K562 (cell line): ENCODE results near the gene KIF17. TPM values are rescaled to one million over a fixed set of nuclear protein-coding genes. Genes with fewer than 3 reads are reported as not detected.
A peak's percentile ranks its signal among the peaks of the same experiment; 100 is the strongest.

ENCODE experiments used
- CHD1 ChIP-seq: fragments of 200-600 bp; sonication (generic); IDR thresholded peaks from one replicate; pipeline ENCODE4 v1.6.1; 2012; ENCODE audit warnings: mild to moderate bottlenecking, moderate library complexity, low read length, inconsistent platforms
- CHD2 ChIP-seq: IDR thresholded peaks from 2 replicates; pipeline ENCODE4 v1.6.1; 2011; ENCODE audit warnings: low read depth, low read length
- FOXA1 ChIP-seq: fragments of 450-650 bp; IDR thresholded peaks from 2 replicates; pipeline ENCODE4 v1.6.1; 2016; ENCODE audit warnings: mild to moderate bottlenecking, borderline replicate concordance
- HDAC8 ChIP-seq: fragments of 450-650 bp; IDR thresholded peaks from 2 replicates; pipeline ENCODE4 v1.6.1; 2016; ENCODE audit warnings: mild to moderate bottlenecking, missing genetic modification characterization, moderate library complexity, missing compliant biosample characterization
- HDGF ChIP-seq: fragments of 450-650 bp; IDR thresholded peaks from 2 replicates; pipeline ENCODE4 v1.6.1; 2016
- KLF1 ChIP-seq: fragments of 450-650 bp; IDR thresholded peaks from 2 replicates; pipeline ENCODE4 v1.6.1; 2016; ENCODE audit warnings: missing genetic modification characterization, missing compliant biosample characterization
- NR2C1 ChIP-seq, 2 experiments: fragments of 450-650 bp; IDR thresholded peaks; 2 replicates each; pipeline ENCODE4 v1.6.1; 2017; ENCODE audit warnings: mild to moderate bottlenecking in 2 of 2, antibody characterized with exemption in 1 of 2, inconsistent platforms in 1 of 2, missing compliant biosample characterization in 1 of 2, missing genetic modification characterization in 1 of 2
- RBFOX2 ChIP-seq: fragments of 200-400 bp; formaldehyde crosslinking; IDR thresholded peaks from 2 replicates; pipeline ENCODE4 v1.6.1; 2017; ENCODE audit warnings: low read depth, mild to moderate bottlenecking, low read length, moderate library complexity
- SMARCA4 ChIP-seq: fragments of 450-650 bp; IDR thresholded peaks from 2 replicates; pipeline ENCODE4 v1.6.1; 2016
- SMARCE1 ChIP-seq: fragments of 450-650 bp; IDR thresholded peaks from 2 replicates; pipeline ENCODE4 v1.7.1; 2016; ENCODE audit warnings: mild to moderate bottlenecking
- SP1 ChIP-seq: sonication (generic); formaldehyde crosslinking; IDR thresholded peaks from 2 replicates; pipeline ENCODE4 v1.8.1; 2022; ENCODE audit warnings: mild to moderate bottlenecking, missing genetic modification reagents
- ZNF175 ChIP-seq: fragments of 200-800 bp; sonication (Bioruptor generic); IDR thresholded peaks from 2 replicates; pipeline ENCODE4 v1.6.1; 2016; ENCODE audit warnings: low read depth, mild to moderate bottlenecking, missing genetic modification characterization, missing compliant biosample characterization
- ZNF354B ChIP-seq: fragments of 250-450 bp; sonication (Bioruptor Pico); IDR thresholded peaks from 2 replicates; pipeline ENCODE4 v1.4.0; 2020
- polyA plus RNA-seq, 8 experiments: library from polyadenylated mRNA; depleted of rRNA in 4 of 8; stranded (reverse) in 5 of 8; unstranded in 3 of 8; fragments of >200 nt; fragmentation: Nextera tagmentation in 2 of 8; fragmentation: Illumina TruSeq in 1 of 8; extraction: Ambion mirVana in 2 of 8; extraction: Trizol in 1 of 8; gene quantifications; 2 replicates each; pipeline versions ENCODE4 v1.2.1 to v1.2.3, GENCODE V29; 2011 to 2014; ENCODE audit warnings: inconsistent platforms in 1 of 8, missing spikeins in 1 of 8
- total RNA-seq, 7 experiments: library from RNA; depleted of rRNA in 6 of 7; stranded (reverse); fragments of >200 nt in 6 of 7; fragmentation: Illumina TruSeq in 2 of 7; extraction: Trizol in 2 of 7; gene quantifications; 2 replicates each; pipeline versions ENCODE4 v1.2.1 to v1.2.3, GENCODE V29; 2011 to 2021; ENCODE audit warnings: low replicate concordance in 1 of 7
- TF ChIP-seq, protein P1 (sequence below): sonication (generic); formaldehyde crosslinking; IDR thresholded peaks from 2 replicates; pipeline ENCODE4 v1.8.0; 2022; ENCODE audit warnings: missing genetic modification reagents, mild to moderate bottlenecking, moderate library complexity, borderline replicate concordance
- TF ChIP-seq, protein P2 (sequence below): sonication (generic); formaldehyde crosslinking; IDR thresholded peaks from 2 replicates; pipeline ENCODE4 v1.8.1; 2023; ENCODE audit warnings: mild to moderate bottlenecking, missing genetic modification reagents
- TF ChIP-seq, protein P3 (sequence below): sonication (generic); formaldehyde crosslinking; IDR thresholded peaks from 2 replicates; pipeline ENCODE4 v1.8.1; 2023; ENCODE audit warnings: mild to moderate bottlenecking, missing genetic modification reagents
- TF ChIP-seq, protein P4 (sequence below): fragments of 250-450 bp; sonication (Bioruptor Pico); IDR thresholded peaks from 2 replicates; pipeline ENCODE4 v1.9.0; 2021; ENCODE audit warnings: mild to moderate bottlenecking
- TF ChIP-seq, protein P5 (sequence below), 2 experiments: fragments of 450-650 bp; IDR thresholded peaks; 2 replicates each; pipeline ENCODE4 v1.6.1; 2016
- TF ChIP-seq, protein P6 (sequence below), 3 experiments: fragments of 200-800 bp in 1 of 3; sonication (Bioruptor generic) in 1 of 3; sonication (generic) in 1 of 3; formaldehyde crosslinking in 1 of 3; IDR thresholded peaks; 2 replicates each; pipeline versions ENCODE4 v1.6.1 to v1.8.0; 2016 to 2022; ENCODE audit warnings: mild to moderate bottlenecking in 2 of 3, missing compliant biosample characterization in 2 of 3, missing genetic modification characterization in 2 of 3, missing genetic modification reagents in 1 of 3

Gene KIF17
- total and polyA plus RNA-seq, 9 of the 15 experiments (the other 6 are each of a cell fraction or from before 2014, with no cell fraction given) = 0.04 to 0.47 (median 0.18) TPM; not detected in 5

DNA sequence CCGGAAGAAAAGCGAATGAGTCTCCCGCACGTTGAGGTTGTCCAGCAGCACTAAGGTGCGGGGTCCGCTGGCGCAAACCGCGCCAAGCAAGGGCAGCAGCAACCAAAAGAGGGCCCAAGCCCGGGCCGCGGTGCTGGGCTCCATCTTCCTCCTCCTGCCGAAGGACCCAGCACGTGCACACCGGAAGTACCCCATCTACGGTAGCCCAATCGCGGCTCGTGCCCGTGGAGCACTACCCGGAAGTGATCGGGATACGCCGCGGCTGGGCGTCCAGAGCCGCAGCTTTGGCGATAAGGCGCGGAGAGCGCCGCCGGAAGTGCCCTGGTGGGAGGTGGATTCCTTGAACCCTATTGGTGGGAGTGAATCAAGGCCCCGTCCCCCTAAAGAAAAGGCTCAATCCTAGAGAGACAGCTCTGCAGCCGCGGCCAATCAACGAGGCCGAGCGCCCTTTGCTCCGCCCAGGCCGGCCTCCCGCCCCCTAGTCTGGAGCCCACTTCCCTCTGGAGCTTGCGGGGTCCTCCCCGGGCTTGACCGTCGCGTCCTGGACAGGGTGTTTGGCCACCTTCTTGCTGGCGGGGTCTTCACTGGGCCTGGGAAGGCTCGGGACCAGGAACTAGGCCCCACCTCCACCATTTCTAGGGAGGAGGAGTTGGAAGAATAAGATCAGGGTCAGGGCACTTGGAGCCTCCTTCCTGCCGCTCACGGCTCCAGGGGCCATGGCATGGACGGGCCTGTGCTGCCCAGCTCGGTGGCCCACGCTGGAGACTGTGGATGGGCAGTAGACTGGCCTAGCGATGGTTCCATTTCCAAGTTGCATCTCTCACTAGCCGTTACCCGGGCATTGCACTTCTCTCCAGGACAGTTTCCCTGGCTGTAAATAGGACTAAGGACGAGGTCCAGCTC is 56.3 kb downstream of the KIF17 start, which contains the start of gene DDOST (continued):
- TF ChIP-seq NR2C1 (IDR thresholded peaks at IDR 0.05) = peak; percentile 99
- TF ChIP-seq NR2C1 (tag; IDR thresholded peaks at IDR 0.05) = peak; percentile 99
- no peak for TF ChIP-seq ZNF175
- no peak for TF ChIP-seq ZNF354B (CRISPR knock-in tag)
- TF ChIP-seq, protein P1, sequence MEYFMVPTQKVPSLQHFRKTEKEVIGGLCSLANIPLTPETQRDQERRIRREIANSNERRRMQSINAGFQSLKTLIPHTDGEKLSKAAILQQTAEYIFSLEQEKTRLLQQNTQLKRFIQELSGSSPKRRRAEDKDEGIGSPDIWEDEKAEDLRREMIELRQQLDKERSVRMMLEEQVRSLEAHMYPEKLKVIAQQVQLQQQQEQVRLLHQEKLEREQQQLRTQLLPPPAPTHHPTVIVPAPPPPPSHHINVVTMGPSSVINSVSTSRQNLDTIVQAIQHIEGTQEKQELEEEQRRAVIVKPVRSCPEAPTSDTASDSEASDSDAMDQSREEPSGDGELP (CRISPR knock-in tag) = peak; percentile 90
- TF ChIP-seq, protein P2, sequence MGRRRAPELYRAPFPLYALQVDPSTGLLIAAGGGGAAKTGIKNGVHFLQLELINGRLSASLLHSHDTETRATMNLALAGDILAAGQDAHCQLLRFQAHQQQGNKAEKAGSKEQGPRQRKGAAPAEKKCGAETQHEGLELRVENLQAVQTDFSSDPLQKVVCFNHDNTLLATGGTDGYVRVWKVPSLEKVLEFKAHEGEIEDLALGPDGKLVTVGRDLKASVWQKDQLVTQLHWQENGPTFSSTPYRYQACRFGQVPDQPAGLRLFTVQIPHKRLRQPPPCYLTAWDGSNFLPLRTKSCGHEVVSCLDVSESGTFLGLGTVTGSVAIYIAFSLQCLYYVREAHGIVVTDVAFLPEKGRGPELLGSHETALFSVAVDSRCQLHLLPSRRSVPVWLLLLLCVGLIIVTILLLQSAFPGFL (CRISPR knock-in tag) = no peak
- TF ChIP-seq, protein P3, sequence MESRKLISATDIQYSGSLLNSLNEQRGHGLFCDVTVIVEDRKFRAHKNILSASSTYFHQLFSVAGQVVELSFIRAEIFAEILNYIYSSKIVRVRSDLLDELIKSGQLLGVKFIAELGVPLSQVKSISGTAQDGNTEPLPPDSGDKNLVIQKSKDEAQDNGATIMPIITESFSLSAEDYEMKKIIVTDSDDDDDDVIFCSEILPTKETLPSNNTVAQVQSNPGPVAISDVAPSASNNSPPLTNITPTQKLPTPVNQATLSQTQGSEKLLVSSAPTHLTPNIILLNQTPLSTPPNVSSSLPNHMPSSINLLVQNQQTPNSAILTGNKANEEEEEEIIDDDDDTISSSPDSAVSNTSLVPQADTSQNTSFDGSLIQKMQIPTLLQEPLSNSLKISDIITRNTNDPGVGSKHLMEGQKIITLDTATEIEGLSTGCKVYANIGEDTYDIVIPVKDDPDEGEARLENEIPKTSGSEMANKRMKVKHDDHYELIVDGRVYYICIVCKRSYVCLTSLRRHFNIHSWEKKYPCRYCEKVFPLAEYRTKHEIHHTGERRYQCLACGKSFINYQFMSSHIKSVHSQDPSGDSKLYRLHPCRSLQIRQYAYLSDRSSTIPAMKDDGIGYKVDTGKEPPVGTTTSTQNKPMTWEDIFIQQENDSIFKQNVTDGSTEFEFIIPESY (CRISPR knock-in tag) = no peak
- TF ChIP-seq KLF1 (tag) = peak; percentile 91
- 0 out of 2 replicates have a peak, but pooled peaks have one; percentile 23 for TF ChIP-seq SMARCA4
- TF ChIP-seq SMARCE1 = no peak
- peak; percentile 83 for TF ChIP-seq CHD2
- TF ChIP-seq, protein P4, sequence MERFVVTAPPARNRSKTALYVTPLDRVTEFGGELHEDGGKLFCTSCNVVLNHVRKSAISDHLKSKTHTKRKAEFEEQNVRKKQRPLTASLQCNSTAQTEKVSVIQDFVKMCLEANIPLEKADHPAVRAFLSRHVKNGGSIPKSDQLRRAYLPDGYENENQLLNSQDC (CRISPR knock-in tag) = no peak
- TF ChIP-seq, protein P5, sequence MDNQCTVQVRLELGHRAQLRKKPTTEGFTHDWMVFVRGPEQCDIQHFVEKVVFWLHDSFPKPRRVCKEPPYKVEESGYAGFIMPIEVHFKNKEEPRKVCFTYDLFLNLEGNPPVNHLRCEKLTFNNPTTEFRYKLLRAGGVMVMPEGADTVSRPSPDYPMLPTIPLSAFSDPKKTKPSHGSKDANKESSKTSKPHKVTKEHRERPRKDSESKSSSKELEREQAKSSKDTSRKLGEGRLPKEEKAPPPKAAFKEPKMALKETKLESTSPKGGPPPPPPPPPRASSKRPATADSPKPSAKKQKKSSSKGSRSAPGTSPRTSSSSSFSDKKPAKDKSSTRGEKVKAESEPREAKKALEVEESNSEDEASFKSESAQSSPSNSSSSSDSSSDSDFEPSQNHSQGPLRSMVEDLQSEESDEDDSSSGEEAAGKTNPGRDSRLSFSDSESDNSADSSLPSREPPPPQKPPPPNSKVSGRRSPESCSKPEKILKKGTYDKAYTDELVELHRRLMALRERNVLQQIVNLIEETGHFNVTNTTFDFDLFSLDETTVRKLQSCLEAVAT (IDR thresholded peaks at IDR 0.05) = 0 out of 4 replicates have a peak, but pooled peaks of 1 of the 2 experiments have one; percentile 38
- TF ChIP-seq RBFOX2 = peak; percentile 92
- TF ChIP-seq, protein P6, sequence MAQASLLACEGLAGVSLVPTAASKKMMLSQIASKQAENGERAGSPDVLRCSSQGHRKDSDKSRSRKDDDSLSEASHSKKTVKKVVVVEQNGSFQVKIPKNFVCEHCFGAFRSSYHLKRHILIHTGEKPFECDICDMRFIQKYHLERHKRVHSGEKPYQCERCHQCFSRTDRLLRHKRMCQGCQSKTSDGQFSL (CRISPR knock-in tag; IDR thresholded peaks at IDR 0.05) = no peak
- TF ChIP-seq, protein P6 (tag; IDR thresholded peaks at IDR 0.05) = no peak
- TF ChIP-seq CHD1 = peak; percentile 72
- peak; percentile 95 for TF ChIP-seq SP1 (CRISPR knock-in tag)
- no peak for TF ChIP-seq FOXA1
- TF ChIP-seq HDGF = 0 out of 2 replicates have a peak, but pooled peaks have one; percentile 27
- TF ChIP-seq HDAC8 = peak; percentile 44; the same call in 1 of the 2 replicates
